H1 (cell line): ENCODE results near the gene PDE4D. TPM values are rescaled to one million over a fixed set of nuclear protein-coding genes. Genes with fewer than 3 reads are reported as not detected.

Source experiments
- CTCF ChIA-PET: fragments of 300-600 bp; sonication (Branson Sonifier 250); formaldehyde crosslinking; loops from one replicate; lab custom pipeline; 2021; ENCODE audit not compliant: partially characterized antibody; lab: Charles Lee
- POLR2A ChIA-PET: fragments of 300-600 bp; sonication (Branson Sonifier 250); formaldehyde crosslinking; loops from one replicate; lab custom pipeline; 2021; ENCODE audit warnings: inconsistent platforms; ENCODE audit not compliant: partially characterized antibody; lab: Charles Lee
- DNase-seq, 2 experiments: peaks; one replicate each; pipeline versions ENCODE4 v3.0.0 to v3.0.0-alpha.2; 2010 to 2022; ENCODE audit warnings: low spot score in 2 of 2, low read depth in 1 of 2, mixed read lengths in 1 of 2
- FAIRE-seq: peaks from 2 replicates; lab custom pipeline; 2011; peaks lifted over from hg19 to GRCh38; lab: Jason Lieb, UNC
- H2AFZ ChIP-seq: 2 replicates; pipeline ENCODE4 v1.8.1; 2012; ENCODE audit warnings: low read length, inconsistent platforms
- H2AK5ac ChIP-seq: 2 replicates; pipeline ENCODE4 v1.6.1; 2013; ENCODE audit warnings: low read depth, low read length
- H2BK120ac ChIP-seq: replicated peaks from 2 replicates; pipeline ENCODE3; 2013; ENCODE audit warnings: low read depth, low read length, inconsistent platforms
- H2BK12ac ChIP-seq: 2 replicates; pipeline ENCODE4 v1.6.1; 2013; ENCODE audit warnings: low read depth, low read length
- H2BK15ac ChIP-seq: 2 replicates; pipeline ENCODE4 v1.6.1; 2013; ENCODE audit warnings: low read length
- H2BK20ac ChIP-seq: 2 replicates; pipeline ENCODE4 v1.6.1; 2013; ENCODE audit warnings: low read length
- H2BK5ac ChIP-seq: 2 replicates; pipeline ENCODE4 v1.6.1; 2013; ENCODE audit warnings: low read depth, low read length
- H3K14ac ChIP-seq: 2 replicates; pipeline ENCODE4 v1.6.1; 2013; ENCODE audit warnings: inconsistent platforms; ENCODE audit not compliant: insufficient read length
- H3K18ac ChIP-seq: 2 replicates; pipeline ENCODE4 v1.6.1; 2013; ENCODE audit warnings: low read length; ENCODE audit errors: extremely low read depth
- H3K23ac ChIP-seq: 2 replicates; pipeline ENCODE4 v1.6.1; 2013; ENCODE audit warnings: inconsistent platforms; ENCODE audit not compliant: insufficient read length
- H3K23me2 ChIP-seq: 2 replicates; pipeline ENCODE4 v1.6.1; 2013; ENCODE audit warnings: low read depth, low read length
- H3K27ac ChIP-seq: 2 replicates; pipeline ENCODE4 v1.6.1; 2011; ENCODE audit warnings: low read depth, low read length, inconsistent platforms
- H3K27me3 ChIP-seq, 4 experiments: replicated peaks in 1 of 4; 1 replicate in 1 of 4; 2 replicates in 3 of 4; pipeline versions ENCODE4 v1.6.1 to v1.8.1; 2011 to 2013; ENCODE audit warnings: low read length in 3 of 4, mild to moderate bottlenecking in 3 of 4, inconsistent platforms in 2 of 4, mixed read lengths in 2 of 4, moderate library complexity in 1 of 4; ENCODE audit not compliant: control insufficient read depth in 3 of 4, insufficient read depth in 3 of 4; ENCODE audit errors: extremely low read depth in 1 of 4
- H3K36me3 ChIP-seq, 4 experiments: 2 replicates each; pipeline versions ENCODE4 v1.6.1 to v1.8.1; 2011 to 2013; ENCODE audit warnings: mild to moderate bottlenecking in 4 of 4, low read length in 3 of 4, moderate library complexity in 2 of 4, control low read depth in 1 of 4, inconsistent platforms in 1 of 4; ENCODE audit not compliant: insufficient read depth in 4 of 4, control insufficient read depth in 2 of 4
- H3K4ac ChIP-seq: replicated peaks from 2 replicates; pipeline ENCODE3; 2013; ENCODE audit warnings: low read length, low read depth, mixed read lengths, inconsistent platforms; ENCODE audit not compliant: insufficient read length
- H3K4me1 ChIP-seq, 4 experiments: replicated peaks in 1 of 4; 1 replicate in 1 of 4; 2 replicates in 3 of 4; pipeline versions ENCODE4 v1.6.1 to v1.8.1; 2011 to 2013; ENCODE audit warnings: low read length in 3 of 4, inconsistent platforms in 2 of 4, mixed read lengths in 1 of 4; ENCODE audit not compliant: insufficient read depth in 4 of 4, control insufficient read depth in 3 of 4
- H3K4me2 ChIP-seq, 2 experiments: 2 replicates each; pipeline versions ENCODE4 v1.6.1 to v1.8.1; 2011 to 2013; ENCODE audit warnings: low read depth in 2 of 2, low read length in 2 of 2, control low read depth in 1 of 2, inconsistent platforms in 1 of 2, mild to moderate bottlenecking in 1 of 2; ENCODE audit not compliant: insufficient read depth in 1 of 2
- H3K4me3 ChIP-seq, 4 experiments: fragments of 200-600, 300-600 bp in 1 of 4; sonication (generic), shearing (Covaris generic), sonication (Bioruptor Twin) in 1 of 4; 2 replicates each; pipeline versions ENCODE4 v1.5.1 to v1.8.1; 2011 to 2016; ENCODE audit warnings: low read length in 4 of 4, low read depth in 3 of 4, control low read depth in 2 of 4, inconsistent platforms in 2 of 4, mild to moderate bottlenecking in 2 of 4, mixed read lengths in 1 of 4, moderate library complexity in 1 of 4; ENCODE audit not compliant: insufficient read depth in 2 of 4; ENCODE audit errors: extremely low read depth in 1 of 4
- H3K56ac ChIP-seq: replicated peaks from 2 replicates; pipeline ENCODE3; 2013; ENCODE audit warnings: low read depth, mild to moderate bottlenecking, mixed read lengths, low read length, inconsistent platforms; ENCODE audit not compliant: insufficient read length
- H3K79me1 ChIP-seq: 2 replicates; pipeline ENCODE4 v1.6.1; 2013; ENCODE audit warnings: low read depth, low read length, control low read depth
- H3K79me2 ChIP-seq, 2 experiments: 2 replicates each; pipeline versions ENCODE4 v1.6.1 to v1.8.1; 2012 to 2013; ENCODE audit warnings: low read length in 2 of 2, mild to moderate bottlenecking in 2 of 2, inconsistent platforms in 1 of 2; ENCODE audit not compliant: insufficient read depth in 2 of 2, control insufficient read depth in 1 of 2
- H3K9ac ChIP-seq, 4 experiments: replicated peaks in 1 of 4; 1 replicate in 1 of 4; 2 replicates in 3 of 4; pipeline versions ENCODE4 v1.6.1 to v1.8.1; 2011 to 2013; ENCODE audit warnings: low read depth in 3 of 4, low read length in 3 of 4, control low read depth in 2 of 4, mild to moderate bottlenecking in 2 of 4, moderate library complexity in 2 of 4, inconsistent platforms in 1 of 4; ENCODE audit errors: extremely low read depth in 1 of 4
- H3K9me3 ChIP-seq, 2 experiments: 2 replicates each; pipeline versions ENCODE4 v1.6.1 to v1.8.1; 2012 to 2013; ENCODE audit warnings: mild to moderate bottlenecking in 2 of 2, moderate library complexity in 2 of 2, control low read depth in 1 of 2, inconsistent platforms in 1 of 2, low read depth in 1 of 2, low read length in 1 of 2, mixed read lengths in 1 of 2; ENCODE audit not compliant: insufficient read depth in 2 of 2
- H4K20me1 ChIP-seq, 2 experiments: replicated peaks in 1 of 2; 2 replicates each; pipeline versions ENCODE3 to v1.8.1; 2011 to 2013; ENCODE audit warnings: inconsistent platforms in 2 of 2, low read length in 2 of 2, mild to moderate bottlenecking in 1 of 2; ENCODE audit not compliant: insufficient read depth in 2 of 2, control insufficient read depth in 1 of 2
- H4K5ac ChIP-seq: 2 replicates; pipeline ENCODE4 v1.6.1; 2013; ENCODE audit warnings: low read length, low read depth, mixed read lengths, inconsistent platforms; ENCODE audit not compliant: insufficient read length
- H4K8ac ChIP-seq: 2 replicates; pipeline ENCODE4 v1.8.0; 2013; ENCODE audit warnings: mild to moderate bottlenecking, moderate library complexity, low read length, inconsistent platforms; ENCODE audit not compliant: insufficient read depth; ENCODE audit errors: extremely low read depth
- H4K91ac ChIP-seq: replicated peaks from 2 replicates; pipeline ENCODE3; 2013; ENCODE audit warnings: low read length, mixed read lengths, inconsistent platforms; ENCODE audit not compliant: insufficient read length
- CREB1 ChIP-seq: IDR thresholded peaks from 2 replicates; pipeline ENCODE4 v1.6.1; 2012; ENCODE audit warnings: inconsistent platforms
- E2F6 ChIP-seq: IDR thresholded peaks from 2 replicates; pipeline ENCODE4 v1.6.1; 2012; ENCODE audit warnings: inconsistent platforms
- EZH2 ChIP-seq: fragments of 200-600 bp; sonication (generic); IDR thresholded peaks from 2 replicates; pipeline ENCODE4 v1.7.1; 2012; ENCODE audit warnings: low read depth, mild to moderate bottlenecking, moderate library complexity, low read length, inconsistent platforms; ENCODE audit not compliant: severe bottlenecking
- HDAC2 ChIP-seq, 2 experiments: fragments of 300-600 bp in 1 of 2; sonication (generic) in 1 of 2; IDR thresholded peaks; 2 replicates each; pipeline ENCODE4 v1.6.1; 2011 to 2012; ENCODE audit warnings: low read depth in 2 of 2, low read length in 2 of 2, mild to moderate bottlenecking in 2 of 2, moderate library complexity in 2 of 2, borderline replicate concordance in 1 of 2, inconsistent platforms in 1 of 2
- RNF2 ChIP-seq: fragments of 200-900, 300-1000 bp; sonication (generic); IDR thresholded peaks from 2 replicates; pipeline ENCODE4 v1.7.1; 2016; ENCODE audit warnings: borderline replicate concordance, low read depth, mild to moderate bottlenecking, antibody characterized with exemption, low read length; ENCODE audit not compliant: poor library complexity, severe bottlenecking; ENCODE audit errors: missing control alignments
- SIRT6 ChIP-seq: IDR thresholded peaks from one replicate; pipeline ENCODE4 v1.7.1; 2012; ENCODE audit warnings: low read length, inconsistent platforms
- SUZ12 ChIP-seq: fragments of 200-600 bp; sonication (generic); IDR thresholded peaks from 2 replicates; pipeline ENCODE4 v1.6.1; 2012; ENCODE audit warnings: mild to moderate bottlenecking, inconsistent platforms, low read length, moderate library complexity, mixed read lengths
- TAF7 ChIP-seq: optimal IDR thresholded peaks from 2 replicates; pipeline ENCODE3; 2011; ENCODE audit warnings: low read depth, mild to moderate bottlenecking, inconsistent platforms, low read length, moderate library complexity, borderline replicate concordance
- ZNF274 ChIP-seq: IDR thresholded peaks from 2 replicates; pipeline ENCODE4 v1.7.0; 2012; ENCODE audit warnings: low read length, borderline replicate concordance; ENCODE audit errors: extremely low read depth
- WGBS, 2 experiments: shearing (Covaris generic) in 1 of 2; methylation state at CpG; one replicate each; pipeline versions ENCODE4 v1.1.6 to v1.1.7; 2013 to 2015; ENCODE audit warnings: low lambda C conversion rate in 2 of 2, mixed read lengths in 2 of 2, inconsistent platforms in 1 of 2, low coverage in 1 of 2, missing lambda C conversion rate in 1 of 2; ENCODE audit not compliant: insufficient replicate concordance in 2 of 2, insufficient coverage in 1 of 2, insufficient read length in 1 of 2; ENCODE audit errors: extremely low coverage in 1 of 2, missing lambda C conversion rate in 1 of 2; 5-methylcytosine and 5-hydroxymethylcytosine counted together
- polyA plus RNA-seq, 7 experiments: library from polyadenylated mRNA; depleted of rRNA in 3 of 7; stranded (reverse) in 5 of 7; unstranded in 2 of 7; fragments of >200 nt in 5 of 7; fragments of 200-250 nt in 2 of 7; gene quantifications; 1 replicate in 5 of 7; 2 replicates in 1 of 7; 4 replicates in 1 of 7; pipeline versions ENCODE4 v1.2.1 to v1.2.3, GENCODE V29; 2011 to 2013; ENCODE audit warnings: missing spikeins in 2 of 7, mixed read lengths in 2 of 7
- total RNA-seq: library from RNA; stranded (reverse); fragmentation: NEBNext Ultra II Directional; extraction: Animal tissue kit (Norgen Biotek cat#: 25700); gene quantifications from 2 replicates; pipeline ENCODE4 v1.2.1, GENCODE V29; 2021
- TF ChIP-seq, protein P1 (sequence below): IDR thresholded peaks from 2 replicates; pipeline ENCODE4 v1.6.1; 2011; ENCODE audit warnings: low read depth, mild to moderate bottlenecking, low read length; ENCODE audit not compliant: insufficient read depth
- TF ChIP-seq, protein P2 (sequence below): IDR thresholded peaks from 2 replicates; pipeline ENCODE4 v1.6.1; 2012; ENCODE audit warnings: inconsistent platforms

The PDE4D gene
- total and polyA plus RNA-seq, 2 of the 8 experiments (the other 6 are each of a cell fraction or from before 2014, with no cell fraction given) = 2.3 to 3.7 TPM

DNA sequence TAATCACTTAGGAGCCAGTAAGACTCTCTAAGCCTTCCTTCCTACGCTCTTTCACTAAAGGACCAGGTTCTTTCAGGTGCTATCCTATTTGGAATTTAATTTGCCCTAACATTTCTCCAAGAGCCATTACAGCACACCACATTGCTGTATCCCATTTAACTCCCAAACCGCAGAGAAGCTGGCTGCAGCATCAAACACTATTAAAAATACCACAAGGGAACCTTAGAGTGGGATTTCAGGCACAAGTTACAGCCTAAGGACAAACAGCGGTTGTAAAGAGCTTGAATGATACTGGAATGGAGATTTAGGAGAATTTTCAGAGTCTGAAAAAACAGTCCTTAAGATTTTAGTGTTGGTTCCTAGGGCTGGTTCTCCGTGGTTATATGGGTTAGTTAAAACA lies 744.3 kb downstream of the PDE4D start:
- Histone ChIP-seq H2BK120ac (no peak overlapping the region), H4K8ac (no peak overlapping the region), H3K23ac (no peak overlapping the region), H3K36me3 (no peaks in the 10 kb centered on the region), H2BK15ac (no peak overlapping the region), H4K20me1 (no peaks in the 10 kb centered on the region), H3K4me1 (peaks cover 0 to 3% (median 0%) of the 10 kb centered on the region in 4 experiments; a peak in 1 of 7 replicates), H3K4ac (no peak overlapping the region), H3K56ac (no peak overlapping the region), H3K9me3 (peaks cover 4% of the 10 kb centered on the region in 2 experiments; a peak in 2 of 4 replicates), H3K27me3 (no peaks in the 10 kb centered on the region), H2BK20ac (no peak overlapping the region), H3K18ac (no peak overlapping the region), H3K9ac (no peak overlapping the region), H3K79me1 (no peaks in the 10 kb centered on the region), H3K27ac (no peak overlapping the region), H3K79me2 (no peaks in the 10 kb centered on the region), H4K5ac (no peak overlapping the region), H2BK5ac (no peak overlapping the region), H2BK12ac (no peak overlapping the region), H3K4me3 (no peak overlapping the region), H2AFZ (no peak overlapping the region), H2AK5ac (no peak overlapping the region), H3K4me2 (no peak overlapping the region), H4K91ac (no peak overlapping the region), H3K14ac (no peak overlapping the region), H3K23me2 (no peaks in the 10 kb centered on the region; the same call in 1 of the 2 replicates)
- WGBS, 2 experiments = 91% methylated on average over 4 of the region's 4 CpGs; no CpG with 5 or more reads in 1 of the 2 experiments
- FAIRE-seq = no peak
- DNase-seq = no peak
- ChIA-PET CTCF (interaction anchor here (0.8 kb wide), 1 partner anchor 188 kb away, joined by 3 read pairs; no protein-coding TSS in a partner anchor), POLR2A (no interaction called here)
- TF ChIP-seq SUZ12 (no peak), ZNF274 (no peak), SIRT6 (no peak), E2F6 (no peak), CREB1 (no peak), RNF2 (no peak), EZH2 (no peak), TAF7 (no peak), HDAC2 (IDR thresholded peaks at IDR 0.05; ENCODE audit: borderline replicate concordance in 1 of 2, low read depth in 2 of 2, low read length in 2 of 2) (no peak)
- TF ChIP-seq, protein P1, sequence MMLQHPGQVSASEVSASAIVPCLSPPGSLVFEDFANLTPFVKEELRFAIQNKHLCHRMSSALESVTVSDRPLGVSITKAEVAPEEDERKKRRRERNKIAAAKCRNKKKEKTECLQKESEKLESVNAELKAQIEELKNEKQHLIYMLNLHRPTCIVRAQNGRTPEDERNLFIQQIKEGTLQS = no peak
- TF ChIP-seq, protein P2, sequence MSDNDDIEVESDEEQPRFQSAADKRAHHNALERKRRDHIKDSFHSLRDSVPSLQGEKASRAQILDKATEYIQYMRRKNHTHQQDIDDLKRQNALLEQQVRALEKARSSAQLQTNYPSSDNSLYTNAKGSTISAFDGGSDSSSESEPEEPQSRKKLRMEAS = no peak
